Measurements from ENCODE around the gene PDPN.

The PDPN gene

DNA sequence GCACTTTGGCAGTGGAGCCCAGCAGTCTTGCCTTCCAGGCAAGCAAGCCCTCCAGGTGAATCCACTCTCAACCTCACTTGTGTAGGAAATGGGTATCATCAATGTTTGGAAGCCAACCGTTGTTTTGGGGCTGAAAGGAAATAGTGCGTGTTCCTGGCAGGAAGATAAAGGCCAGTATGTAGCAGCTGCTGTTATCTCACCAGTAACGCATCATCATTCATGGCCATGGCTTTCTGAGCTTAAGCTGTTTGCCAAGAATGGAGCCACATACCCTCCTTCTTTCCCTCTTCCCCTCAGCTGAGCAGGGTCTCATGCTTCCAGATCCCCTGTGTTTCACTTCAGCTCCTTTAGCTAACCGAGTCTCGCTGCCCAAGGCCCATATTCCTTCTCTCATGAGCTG is 2.2 kb upstream of the PDPN start:
- no peak for FAIRE-seq

DNA sequence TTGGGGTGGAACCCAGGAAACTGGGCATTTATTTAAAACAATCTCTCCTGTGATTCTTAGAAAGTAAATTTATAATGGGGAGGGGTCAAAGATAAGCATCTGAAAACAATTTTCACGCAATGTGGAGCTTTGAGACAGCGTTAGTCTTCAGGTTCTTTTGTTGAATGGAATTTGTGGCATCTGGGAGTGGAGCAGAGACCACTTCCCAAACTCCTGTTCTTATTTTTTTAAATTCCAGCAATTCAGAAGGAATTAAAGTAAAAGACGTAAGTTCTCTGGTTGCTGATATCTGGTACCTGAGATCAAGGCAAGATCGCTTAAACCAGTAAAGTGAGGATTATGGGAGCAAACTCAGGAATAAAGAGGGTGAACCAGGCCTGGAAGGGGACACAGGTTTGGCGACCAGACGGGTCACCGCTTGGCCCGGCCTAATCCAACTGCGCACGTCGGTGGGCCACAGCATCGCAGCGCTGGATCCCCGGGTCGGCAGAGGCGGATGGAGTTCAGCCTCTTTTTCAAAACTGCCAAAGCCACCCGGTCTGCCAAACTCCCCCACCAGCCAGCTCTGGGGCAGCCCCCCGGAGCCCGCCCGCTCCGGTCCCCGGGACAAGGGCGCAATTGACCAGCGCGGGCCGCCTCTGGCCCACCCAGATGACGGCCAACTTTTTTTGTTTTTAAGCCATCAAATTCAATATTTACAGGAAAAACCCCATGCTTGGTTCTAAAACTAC is 754 bp upstream of the PDPN start:
- no peak for FAIRE-seq

DNA sequence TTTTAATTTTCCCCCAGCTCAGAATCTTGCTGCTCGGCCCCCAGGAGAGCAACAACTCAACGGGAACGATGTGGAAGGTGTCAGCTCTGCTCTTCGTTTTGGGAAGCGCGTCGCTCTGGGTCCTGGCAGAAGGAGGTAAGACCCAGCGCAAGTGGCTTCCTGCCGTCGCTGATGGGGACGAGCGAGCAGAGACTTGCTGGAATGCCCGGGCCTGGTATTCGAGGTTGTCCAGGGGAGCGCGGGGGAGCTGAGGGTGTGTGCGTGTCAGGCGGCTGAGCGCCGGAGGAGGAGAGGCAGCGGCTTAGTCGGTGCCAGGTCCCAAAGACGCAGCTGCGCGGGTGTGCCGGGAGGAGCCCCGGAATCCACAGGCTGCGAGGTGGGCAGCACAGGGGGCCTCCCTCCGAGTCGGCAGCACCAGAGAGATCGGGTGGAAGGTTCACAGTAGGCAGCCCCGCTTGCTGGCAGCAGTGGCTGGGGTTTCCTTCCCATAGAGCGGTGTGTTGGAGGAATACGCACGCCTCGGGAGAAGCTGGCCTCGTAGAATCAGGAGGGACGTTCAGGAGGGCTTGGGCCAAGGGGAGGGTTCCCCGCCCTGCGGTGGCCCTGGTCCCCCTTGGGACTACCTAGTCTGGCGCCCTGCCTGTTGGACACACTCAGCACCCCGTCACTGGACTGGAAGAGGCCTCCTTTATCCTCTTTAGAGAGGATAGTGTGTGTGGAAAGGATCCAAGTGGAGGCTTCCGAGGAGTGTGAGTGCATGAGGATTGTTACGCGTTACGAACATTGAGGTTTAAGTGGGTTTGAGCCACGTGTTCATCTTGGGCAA is 547 bp downstream of the PDPN start:
- no peak for FAIRE-seq

DNA sequence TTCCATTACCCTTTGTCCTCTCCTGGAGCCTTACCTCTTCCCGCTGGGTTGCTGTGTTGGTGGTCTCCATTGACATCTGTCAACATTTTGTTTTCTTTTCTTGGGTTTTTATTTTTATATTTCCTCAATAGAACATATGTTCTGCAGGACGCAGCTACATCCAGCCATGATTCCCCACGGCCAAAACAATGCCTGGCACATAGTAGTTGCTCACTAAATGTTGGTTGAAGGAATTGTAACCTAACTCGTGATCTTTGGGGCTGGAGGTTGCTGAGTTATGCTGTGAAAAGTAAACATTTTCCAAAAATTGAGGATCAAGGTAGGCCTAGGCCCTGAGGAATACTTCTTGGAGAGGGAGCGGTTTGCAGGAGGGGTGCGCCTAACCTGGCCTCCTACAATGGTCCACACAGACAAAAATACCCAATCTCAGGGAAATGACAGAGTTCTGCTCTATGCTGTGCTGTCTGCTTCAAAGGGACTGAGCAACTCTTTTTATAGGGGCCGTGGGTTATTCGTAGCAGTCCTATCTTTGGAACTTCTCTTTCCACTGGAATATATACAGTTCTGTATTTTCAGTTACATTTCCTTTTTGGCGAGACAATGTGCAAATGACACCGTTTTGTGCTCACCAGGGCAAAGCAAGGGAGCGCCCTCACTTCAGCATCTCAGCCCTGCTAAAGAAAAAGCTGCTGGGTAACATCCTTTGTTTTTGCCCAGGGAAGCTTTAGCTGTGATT is 1.4 kb downstream of the PDPN start:
- no peak for FAIRE-seq

DNA sequence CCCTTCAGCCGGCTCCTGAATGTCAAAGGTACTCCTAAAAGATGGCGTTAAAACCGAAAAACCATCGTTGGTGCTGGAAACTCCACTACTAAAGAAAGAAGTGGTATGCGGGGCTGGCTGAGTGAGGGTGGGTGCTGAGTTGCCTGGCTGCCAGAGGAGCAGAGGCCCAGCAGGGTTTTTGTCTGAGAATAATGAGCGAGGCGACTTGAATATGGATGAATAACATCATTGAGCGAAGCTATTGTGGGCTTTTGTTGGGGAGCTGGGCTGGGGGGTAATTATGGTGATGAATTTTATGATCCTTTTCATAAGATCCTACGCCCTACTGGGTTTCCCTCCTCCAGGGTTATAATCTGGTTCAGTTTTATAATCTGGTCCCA is 2.0 kb downstream of the PDPN start:
- no peak for FAIRE-seq

DNA sequence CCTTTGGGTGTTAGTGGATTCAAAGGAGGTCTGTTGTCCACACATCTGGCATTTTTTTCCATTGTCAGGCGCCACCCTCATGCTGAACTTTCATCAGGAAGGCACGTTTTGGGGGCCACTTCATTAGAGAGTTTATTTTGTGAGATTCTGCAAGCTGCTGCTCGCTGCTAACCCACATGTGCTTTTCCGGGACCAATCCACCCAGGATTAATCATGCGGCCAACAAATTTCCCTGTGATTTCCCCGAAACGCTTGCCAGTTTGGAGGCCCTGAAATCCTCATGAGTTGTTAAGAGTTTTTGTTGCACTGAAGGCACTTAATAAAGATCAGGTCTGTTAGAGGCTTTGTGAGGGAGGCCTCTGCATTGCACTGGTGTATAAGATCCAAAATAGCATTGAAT is 2.4 kb downstream of the PDPN start:
- no peak for FAIRE-seq

DNA sequence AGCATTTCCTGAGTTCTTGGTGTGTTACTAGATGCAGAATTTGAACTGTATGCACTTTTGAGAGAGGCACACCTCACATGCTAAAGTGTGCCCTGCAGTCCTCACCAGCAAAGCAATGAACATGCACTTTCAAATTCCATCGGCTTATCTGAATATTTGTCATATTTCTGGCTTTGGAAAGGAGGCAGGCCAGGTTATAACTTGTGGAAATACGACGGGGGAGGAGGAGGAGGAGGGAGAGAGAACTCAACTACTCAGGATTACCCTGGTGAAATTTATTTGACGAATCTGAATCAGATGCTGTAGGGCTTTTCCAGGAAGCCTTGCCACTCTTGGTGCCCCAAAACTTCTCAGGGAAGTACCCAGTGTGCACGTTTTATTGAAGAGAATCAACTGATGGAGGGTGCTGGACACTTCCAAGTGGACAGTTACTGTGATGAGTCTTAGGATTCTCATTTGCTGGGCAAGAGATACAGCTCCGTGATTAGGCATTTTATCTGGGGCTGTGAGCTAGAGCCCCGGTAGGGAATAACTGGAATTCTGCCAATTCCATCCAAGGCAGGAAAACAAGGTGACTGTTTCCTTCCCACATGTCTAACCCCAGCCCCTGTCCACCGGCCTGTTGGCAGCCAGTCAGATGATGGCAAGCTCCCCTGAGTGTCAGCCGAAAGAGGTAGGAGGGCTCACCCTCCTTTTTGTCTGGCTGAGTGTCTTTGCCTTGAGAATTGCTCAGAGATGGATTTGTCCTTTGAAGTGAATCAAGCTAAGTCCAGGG is 3.8 kb downstream of the PDPN start:
- no peak for FAIRE-seq

DNA sequence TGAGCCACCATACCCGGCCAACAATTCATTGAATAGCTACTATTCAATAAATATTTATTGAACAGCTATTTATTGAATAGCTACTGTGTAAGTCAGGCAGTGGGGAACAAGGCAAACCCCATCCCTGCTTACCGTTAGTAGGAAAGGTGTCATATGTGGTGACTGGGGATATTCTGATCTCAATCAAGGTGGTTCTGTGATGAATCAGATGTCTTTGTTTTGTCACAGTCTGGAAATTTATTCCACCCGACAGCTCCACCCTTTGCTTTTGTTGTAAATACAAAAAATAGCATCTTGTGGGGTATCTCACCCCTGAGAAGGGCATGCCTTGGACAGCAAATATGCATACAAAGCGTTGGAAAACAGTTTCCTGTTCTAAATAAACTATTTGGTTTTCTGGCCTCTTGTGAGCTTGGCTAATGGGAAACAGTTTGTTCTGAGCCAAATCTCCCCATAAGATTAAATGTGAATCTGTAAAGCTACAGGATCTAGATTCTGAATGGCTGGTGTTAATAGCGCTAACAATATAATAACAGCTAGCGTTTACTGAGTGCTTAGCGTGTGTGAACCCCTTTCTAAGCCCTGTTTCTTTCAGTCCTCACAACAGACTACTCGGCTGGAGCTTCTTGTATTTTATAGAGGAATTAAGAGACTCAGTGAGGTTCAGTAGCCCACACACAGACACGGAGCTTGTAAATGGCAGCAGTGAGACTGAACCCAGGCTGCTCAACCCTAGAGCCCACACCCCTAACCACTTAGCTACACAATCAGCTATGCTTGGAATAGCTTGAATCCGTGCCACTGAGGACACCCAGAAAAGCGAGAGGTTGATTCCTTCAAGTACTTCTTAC is 5.5 kb downstream of the PDPN start:
- no peak for FAIRE-seq

DNA sequence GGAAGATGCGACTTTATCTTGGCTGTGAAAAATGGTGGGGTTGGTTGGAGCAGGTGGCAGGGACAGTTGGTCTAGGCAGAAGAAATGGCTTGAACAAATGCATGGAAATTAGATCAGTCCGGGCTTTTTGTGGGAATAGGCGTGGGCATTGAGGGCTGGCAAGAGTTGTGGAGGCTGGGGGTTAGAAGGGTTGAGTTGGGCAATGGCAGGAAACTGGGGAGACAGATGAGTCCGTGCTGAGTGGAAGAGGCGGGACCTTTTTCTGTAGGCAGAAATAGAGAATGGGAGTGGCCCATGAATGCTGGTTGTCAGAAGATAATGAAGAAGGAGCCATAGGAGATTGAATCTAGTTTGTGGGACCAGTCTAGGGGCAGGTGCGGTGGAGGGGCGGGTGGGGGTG is 6.9 kb downstream of the PDPN start:
- FAIRE-seq = no peak

DNA sequence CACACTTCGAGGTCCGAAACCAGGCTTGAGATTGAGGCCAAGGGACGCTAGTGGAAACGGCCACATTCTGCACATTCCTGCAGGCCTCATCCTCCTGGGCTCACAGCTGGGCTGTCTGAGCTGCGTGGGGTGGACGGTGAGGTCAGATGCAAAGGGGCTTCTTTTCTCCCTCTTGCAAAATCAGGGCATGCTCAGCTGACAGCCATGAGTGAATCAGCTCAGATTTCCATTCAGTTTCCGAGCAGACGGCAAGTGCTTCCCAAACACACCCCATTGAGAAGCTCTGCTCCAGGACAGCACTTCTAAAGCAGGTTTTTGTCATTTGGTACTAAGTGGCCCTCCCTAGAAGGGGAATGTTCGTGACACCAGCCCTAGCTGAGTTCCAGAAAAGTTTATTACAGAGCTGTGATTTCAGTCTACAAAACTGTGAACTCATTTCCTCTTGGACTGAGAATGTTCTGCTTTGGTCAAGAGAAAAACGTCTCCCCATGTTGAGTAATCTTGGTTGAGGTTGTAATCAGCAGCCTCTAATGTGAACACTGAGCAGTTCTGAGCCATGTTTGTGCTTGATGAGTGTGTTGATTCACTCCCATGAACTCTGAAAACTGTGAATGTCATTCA is 10.0 kb downstream of the PDPN start:
- no peak for FAIRE-seq

DNA sequence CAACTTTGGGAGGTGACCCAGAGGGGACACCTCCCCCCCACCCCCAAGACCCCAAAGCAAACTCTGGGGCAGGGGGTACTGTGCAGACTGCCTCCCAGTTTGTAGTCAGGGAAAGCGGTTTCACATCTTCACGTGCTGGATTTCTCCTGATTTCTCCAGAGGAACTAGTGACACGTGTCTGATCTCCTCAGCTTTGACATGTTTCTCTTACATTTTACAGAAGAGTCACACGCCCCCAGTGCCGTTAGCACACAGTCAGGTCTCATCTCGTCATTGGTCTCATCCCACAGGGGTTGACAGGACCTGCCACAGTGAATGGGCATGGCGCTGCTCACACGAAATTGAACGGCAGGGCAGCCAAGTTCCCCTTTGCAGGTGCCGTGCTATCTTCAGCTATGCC is 11.8 kb downstream of the PDPN start:
- no peak for FAIRE-seq

DNA sequence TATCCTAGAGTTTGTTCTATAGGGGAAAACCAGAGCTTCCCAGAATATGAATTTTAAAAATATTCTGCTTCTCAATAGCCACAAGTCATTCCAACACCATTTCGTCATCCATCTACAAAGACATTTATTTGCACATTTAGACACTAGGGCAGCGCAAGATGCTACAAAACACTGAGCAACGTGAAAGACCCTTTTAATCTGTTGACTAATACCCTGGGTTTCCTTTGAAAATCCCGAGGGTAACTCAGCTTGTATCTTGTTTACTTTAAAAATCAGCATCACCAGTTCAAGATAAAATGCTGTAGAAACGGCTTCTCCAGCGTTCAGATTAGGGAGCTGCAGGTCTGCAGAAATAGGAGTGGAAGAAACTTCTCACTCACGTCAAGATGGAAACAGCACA is 13.5 kb downstream of the PDPN start:
- FAIRE-seq = no peak

DNA sequence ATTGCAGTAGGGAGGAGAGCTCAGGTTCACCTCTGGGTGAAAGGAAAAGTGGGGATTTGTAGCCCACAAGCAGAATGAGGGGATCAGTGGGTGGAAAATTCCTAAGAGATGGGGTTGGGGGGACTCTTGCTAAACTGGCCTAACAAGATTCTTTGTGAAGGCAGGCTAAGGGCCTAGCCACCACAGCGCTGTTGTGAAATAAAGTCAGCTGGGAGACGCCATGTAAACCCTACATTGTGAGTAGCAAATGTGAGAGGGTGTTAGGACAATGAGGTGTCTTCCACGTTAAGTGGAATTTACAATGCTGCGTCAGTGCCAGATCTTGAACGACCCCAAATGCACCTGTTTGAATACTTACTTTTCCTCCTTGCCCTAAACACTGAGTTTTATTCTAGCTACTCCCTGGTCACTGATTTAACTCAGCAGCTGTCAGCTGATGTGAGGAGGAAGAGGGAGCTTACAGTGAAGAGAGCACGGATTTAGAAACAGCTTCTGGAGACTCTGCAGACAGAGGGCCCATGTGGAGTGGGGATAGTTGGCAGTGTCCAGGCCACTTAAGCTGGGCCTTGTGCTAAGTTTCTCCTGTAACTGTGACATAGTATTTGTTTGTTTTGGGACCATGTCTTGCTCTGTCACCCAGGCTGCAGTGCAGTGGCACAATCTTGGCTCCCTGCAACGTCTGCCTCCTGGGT is 17.3 kb downstream of the PDPN start:
- no peak for FAIRE-seq

DNA sequence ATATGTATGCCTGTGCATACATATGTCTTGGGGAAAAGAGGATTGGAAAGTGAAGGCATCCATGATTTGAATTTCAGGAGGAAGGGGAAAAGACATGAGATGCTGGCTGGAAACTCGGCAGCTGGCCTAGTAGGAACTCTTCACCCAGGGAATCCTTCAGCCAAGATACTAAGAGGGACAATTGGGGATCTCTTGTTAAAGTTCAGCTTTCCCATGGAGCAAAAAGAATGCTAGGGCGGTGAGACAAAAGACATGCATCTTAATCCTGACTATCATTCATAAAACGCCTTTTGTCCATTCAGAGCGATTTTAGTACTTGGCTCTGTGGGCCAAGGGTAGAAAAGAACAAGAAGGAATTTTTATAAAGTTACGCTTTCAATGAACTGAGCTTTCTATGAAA is 20.5 kb downstream of the PDPN start:
- FAIRE-seq = no peak

DNA sequence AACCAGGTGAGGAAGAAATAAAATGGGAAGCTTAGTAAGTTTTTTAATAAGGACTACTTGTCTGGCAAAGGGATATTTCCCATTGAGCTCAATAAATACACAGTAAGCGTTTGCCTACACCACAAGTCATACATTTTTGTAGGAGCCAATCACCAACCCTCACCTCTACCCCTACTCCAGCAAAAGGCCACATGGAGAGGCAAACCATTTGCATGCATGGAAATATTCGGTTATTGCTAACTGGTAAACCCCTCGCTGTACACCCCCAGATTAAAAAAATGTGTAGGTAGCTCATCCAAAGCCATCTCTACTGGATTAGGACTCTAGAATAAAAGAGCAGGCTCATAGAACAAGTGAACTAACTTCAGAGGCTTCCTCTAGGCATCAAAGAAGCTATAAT is 21.1 kb downstream of the PDPN start:
- no peak for FAIRE-seq

DNA sequence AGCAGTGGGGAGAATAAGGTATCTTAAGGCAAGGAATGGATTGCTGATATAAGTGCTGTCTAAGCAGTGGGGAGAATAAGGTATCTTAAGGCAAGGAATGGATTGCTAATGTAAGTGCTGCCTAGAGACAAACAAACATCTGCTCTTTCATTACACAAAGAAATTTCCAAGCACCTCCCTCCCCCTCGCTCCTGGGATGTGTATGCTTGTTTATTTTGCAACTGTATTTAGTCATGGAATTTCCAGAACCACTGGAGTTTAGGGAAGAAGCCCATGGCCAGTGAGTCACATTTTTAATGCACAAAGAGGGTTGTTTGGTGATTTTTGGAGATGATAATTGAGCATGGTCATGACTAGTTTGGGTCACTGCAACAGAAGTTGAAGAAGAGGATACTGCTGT is 21.5 kb downstream of the PDPN start:
- FAIRE-seq = peak; percentile 97

DNA sequence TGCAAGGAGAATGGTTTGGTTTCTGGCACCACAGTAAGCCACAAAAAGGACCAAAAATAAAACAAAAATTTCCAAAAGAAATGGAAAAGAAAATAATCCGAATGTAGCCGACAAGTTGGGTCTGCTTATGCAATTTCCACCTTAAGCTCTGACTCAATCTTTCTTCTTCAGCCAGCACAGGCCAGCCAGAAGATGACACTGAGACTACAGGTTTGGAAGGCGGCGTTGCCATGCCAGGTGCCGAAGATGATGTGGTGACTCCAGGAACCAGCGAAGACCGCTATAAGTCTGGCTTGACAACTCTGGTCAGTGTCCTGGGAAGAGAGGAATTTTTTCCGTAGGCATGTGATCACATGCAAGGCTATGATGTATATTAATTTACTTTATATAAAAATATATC is 23.4 kb downstream of the PDPN start:
- no peak for FAIRE-seq

DNA sequence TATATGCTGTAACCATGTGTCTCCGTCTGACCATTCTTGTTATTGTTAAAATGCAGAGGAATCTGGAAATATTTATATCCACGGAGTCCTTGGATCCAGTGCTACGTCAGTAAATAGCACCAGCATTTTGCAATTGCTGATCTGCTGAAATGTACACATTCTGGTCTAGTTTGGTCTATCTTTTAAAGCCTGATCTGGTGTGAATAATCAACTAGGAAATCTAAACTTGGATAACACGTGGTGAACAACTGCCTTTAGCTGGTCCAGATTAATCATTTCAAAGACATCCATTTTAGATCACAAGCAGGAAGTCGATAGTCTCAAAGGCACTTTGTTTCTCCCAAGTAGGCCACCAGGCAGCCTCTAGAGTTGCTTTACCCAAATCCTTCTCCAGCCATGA is 32.6 kb downstream of the PDPN start:
- no peak for FAIRE-seq

DNA sequence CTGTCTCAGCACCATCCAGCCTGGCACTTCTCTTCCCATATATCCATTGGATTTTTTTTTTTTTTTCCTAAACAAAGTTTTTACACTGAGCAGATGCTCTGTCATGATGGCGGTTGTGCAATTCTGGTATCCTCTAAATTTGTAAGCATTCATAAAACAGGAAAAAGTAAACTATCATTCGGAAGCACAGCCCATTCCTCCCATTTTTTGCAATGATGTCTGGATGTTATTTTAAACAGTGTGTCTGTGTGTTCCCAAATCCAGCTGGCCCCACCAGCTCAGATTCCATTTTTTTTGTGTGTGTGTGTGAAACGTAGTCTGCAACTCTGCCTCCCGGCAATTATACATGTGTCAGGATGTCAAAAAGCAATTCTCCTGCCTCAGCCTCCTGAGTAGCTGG is 33.5 kb downstream of the PDPN start:
- peak; percentile 95 for FAIRE-seq

DNA sequence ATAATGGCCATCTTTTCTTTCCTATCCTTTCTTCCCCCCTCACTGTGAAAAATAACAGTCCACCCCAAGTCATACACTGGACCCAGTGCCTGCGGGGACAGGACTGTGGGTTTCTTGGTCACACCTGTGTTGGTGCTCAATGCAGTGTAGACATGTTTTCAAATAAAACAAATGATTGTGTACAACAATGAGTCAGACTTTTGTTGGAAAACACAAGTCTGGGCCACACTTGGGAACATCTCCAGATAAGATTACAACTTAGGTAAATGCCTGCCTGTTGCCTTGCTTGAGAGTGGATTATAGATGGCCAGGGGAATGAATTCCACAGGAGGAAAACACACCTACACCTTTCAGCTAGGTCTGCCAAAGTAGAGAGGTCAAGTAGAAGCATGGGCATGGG is 34.1 kb downstream of the PDPN start:
- FAIRE-seq = no peak

DNA sequence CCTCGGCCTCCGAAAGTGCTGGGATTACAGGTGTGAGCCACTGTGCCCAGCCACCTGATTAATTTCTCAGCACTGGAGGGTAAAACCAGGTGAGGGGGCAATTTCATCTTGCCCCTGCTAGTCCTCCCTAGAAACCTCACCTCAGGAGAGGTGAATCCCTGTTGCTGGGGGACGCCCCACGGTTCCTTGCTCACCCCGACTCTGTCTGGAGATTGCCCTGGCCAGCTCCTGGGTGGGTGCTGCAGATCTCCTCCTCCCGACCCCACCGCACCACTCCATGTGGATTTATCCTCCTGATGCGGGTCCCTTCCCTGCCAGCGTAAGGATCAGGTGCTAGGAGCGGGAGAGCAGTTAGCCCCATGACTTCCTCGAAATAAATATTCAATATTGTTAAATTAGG is 34.9 kb downstream of the PDPN start:
- FAIRE-seq = no peak

Data from endometrium (tissue), 2 donors.